DOHH2 (cell line): ENCODE results near the gene TICAM2.

Experiments used
- H3F3A ChIP-seq: fragments of 200-600 bp; sonication (generic), shearing (Covaris generic); 2 replicates; pipeline ENCODE4 v1.6.0; 2016; ENCODE audit warnings: antibody characterized with exemption, mild to moderate bottlenecking; ENCODE audit not compliant: control insufficient read depth, insufficient read depth
- H3K27ac ChIP-seq: fragments of 200-600 bp; sonication (generic); 2 replicates; pipeline ENCODE4 v1.5.1; 2014; ENCODE audit warnings: low read depth, mild to moderate bottlenecking, low read length, moderate library complexity
- H3K27me3 ChIP-seq: fragments of 200-600 bp; sonication (generic); 2 replicates; pipeline ENCODE4 v1.6.1; 2014; ENCODE audit warnings: mild to moderate bottlenecking, low read length, mixed read lengths; ENCODE audit not compliant: control insufficient read depth
- H3K36me3 ChIP-seq: fragments of 200-600 bp; sonication (generic); 2 replicates; pipeline ENCODE4 v1.6.1; 2014; ENCODE audit warnings: mild to moderate bottlenecking, low read length, moderate library complexity, mixed read lengths; ENCODE audit not compliant: control insufficient read depth
- H3K4me1 ChIP-seq: fragments of 200-600 bp; sonication (generic); 2 replicates; pipeline ENCODE4 v1.6.1; 2014; ENCODE audit warnings: mild to moderate bottlenecking, low read length, mixed read lengths; ENCODE audit not compliant: control insufficient read depth
- H3K4me2 ChIP-seq: fragments of 200-600 bp; sonication (generic); 2 replicates; pipeline ENCODE4 v1.6.0; 2014; ENCODE audit warnings: mild to moderate bottlenecking, low read length, moderate library complexity
- H3K4me3 ChIP-seq: fragments of 200-600 bp; sonication (generic); 2 replicates; pipeline ENCODE4 v1.5.1; 2014; ENCODE audit warnings: mild to moderate bottlenecking, low read length, mixed read lengths
- H3K79me2 ChIP-seq: fragments of 200-600 bp; sonication (generic); 2 replicates; pipeline ENCODE4 v1.6.1; 2014; ENCODE audit warnings: mild to moderate bottlenecking, low read length, mixed read lengths; ENCODE audit not compliant: control insufficient read depth
- H3K9me2 ChIP-seq: fragments of 200-600 bp; sonication (generic); replicated peaks from 2 replicates; pipeline ENCODE4 v1.6.1; 2014; ENCODE audit warnings: mild to moderate bottlenecking, low read length, mixed read lengths; ENCODE audit not compliant: control insufficient read depth
- H3K9me3 ChIP-seq: fragments of 200-600 bp; sonication (generic); 2 replicates; pipeline ENCODE4 v1.6.1; 2014; ENCODE audit warnings: antibody characterized with exemption, low read length, mixed read lengths; ENCODE audit not compliant: control insufficient read depth, insufficient read depth
- H4K20me1 ChIP-seq: fragments of 200-600 bp; sonication (generic); 2 replicates; pipeline ENCODE4 v1.6.0; 2014; ENCODE audit warnings: low read depth, mild to moderate bottlenecking, antibody characterized with exemption, low read length, moderate library complexity; ENCODE audit not compliant: control insufficient read depth, insufficient read depth
- EZH2phosphoT487 ChIP-seq: fragments of 200-600 bp; sonication (generic); IDR thresholded peaks from 2 replicates; pipeline ENCODE4 v1.6.1; 2017; ENCODE audit warnings: borderline replicate concordance, mild to moderate bottlenecking, antibody characterized with exemption, low read length, moderate library complexity, mixed read lengths
- TF ChIP-seq, protein P1 (sequence below): fragments of 200-600 bp; sonication (generic); IDR thresholded peaks from one replicate; pipeline ENCODE4 v1.5.1; 2014; ENCODE audit warnings: antibody characterized with exemption, mild to moderate bottlenecking, low read depth, low read length; ENCODE audit not compliant: poor library complexity, severe bottlenecking

Gene TICAM2

DNA sequence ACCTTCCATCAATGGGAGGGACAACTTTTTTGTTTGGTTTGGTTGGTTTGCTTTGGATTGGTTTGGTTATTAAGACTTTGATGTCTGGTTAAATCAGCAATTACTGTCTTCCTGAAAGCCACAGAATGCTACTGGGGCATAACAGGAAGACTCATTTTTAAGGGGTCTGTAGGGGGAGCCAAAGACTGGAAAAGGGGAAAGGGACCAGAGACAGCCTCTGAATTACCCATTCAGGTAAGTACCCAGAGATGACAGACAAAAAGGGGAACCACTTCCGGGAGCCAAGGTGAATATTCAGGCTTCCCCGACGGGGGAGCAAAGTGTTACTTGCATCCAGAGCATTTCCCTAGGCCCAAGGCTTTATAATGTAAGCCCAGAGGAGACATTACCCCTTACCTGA, 53.1 kb downstream of the TICAM2 start:
- peaks cover 19% of the 10 kb centered on the region for H3K9me3 ChIP-seq
- H3K36me3 ChIP-seq: peaks cover 12% of the 10 kb centered on the region
- H3K4me3 ChIP-seq: no peak overlapping the region
- H3K4me1 ChIP-seq: peaks cover 6% of the 10 kb centered on the region
- H3K4me2 ChIP-seq: no peak overlapping the region
- H3K27ac ChIP-seq: no peak overlapping the region
- no peak for TF ChIP-seq EZH2phosphoT487
- TF ChIP-seq, protein P1, sequence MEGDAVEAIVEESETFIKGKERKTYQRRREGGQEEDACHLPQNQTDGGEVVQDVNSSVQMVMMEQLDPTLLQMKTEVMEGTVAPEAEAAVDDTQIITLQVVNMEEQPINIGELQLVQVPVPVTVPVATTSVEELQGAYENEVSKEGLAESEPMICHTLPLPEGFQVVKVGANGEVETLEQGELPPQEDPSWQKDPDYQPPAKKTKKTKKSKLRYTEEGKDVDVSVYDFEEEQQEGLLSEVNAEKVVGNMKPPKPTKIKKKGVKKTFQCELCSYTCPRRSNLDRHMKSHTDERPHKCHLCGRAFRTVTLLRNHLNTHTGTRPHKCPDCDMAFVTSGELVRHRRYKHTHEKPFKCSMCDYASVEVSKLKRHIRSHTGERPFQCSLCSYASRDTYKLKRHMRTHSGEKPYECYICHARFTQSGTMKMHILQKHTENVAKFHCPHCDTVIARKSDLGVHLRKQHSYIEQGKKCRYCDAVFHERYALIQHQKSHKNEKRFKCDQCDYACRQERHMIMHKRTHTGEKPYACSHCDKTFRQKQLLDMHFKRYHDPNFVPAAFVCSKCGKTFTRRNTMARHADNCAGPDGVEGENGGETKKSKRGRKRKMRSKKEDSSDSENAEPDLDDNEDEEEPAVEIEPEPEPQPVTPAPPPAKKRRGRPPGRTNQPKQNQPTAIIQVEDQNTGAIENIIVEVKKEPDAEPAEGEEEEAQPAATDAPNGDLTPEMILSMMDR: peak; percentile 58
- H3K79me2 ChIP-seq: peaks cover 3% of the 10 kb centered on the region
- H3F3A ChIP-seq: peaks cover 2% of the 10 kb centered on the region; the same call in 1 of the 2 replicates
- no peaks in the 10 kb centered on the region for H3K9me2 ChIP-seq
- H4K20me1 ChIP-seq: no peaks in the 10 kb centered on the region
- no peaks in the 10 kb centered on the region for H3K27me3 ChIP-seq

DNA sequence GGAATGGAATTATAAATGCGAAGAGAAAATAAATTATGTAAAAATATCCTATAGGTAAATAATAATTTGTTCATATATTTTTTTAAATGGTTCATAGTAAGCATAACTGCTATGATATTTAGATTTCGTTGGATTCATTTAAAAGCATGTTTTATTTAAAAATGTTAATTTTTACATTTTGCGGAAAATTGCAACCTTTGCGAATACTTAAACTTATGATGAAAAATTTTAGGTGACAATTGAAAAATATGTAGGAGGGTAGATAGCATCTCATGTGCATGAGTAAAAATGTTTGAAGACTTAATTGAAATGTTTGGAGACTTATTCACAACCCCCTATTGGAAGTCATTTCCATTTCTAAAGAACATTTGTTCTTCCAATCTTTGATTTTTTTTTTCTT, 53.6 kb downstream of the TICAM2 start:
- H3K9me3 ChIP-seq: peaks cover 19% of the 10 kb centered on the region
- no peaks in the 10 kb centered on the region for H3K27me3 ChIP-seq
- no peak overlapping the region for H3K4me2 ChIP-seq
- H3K36me3 ChIP-seq: peaks cover 13% of the 10 kb centered on the region
- no peak overlapping the region for H3K4me3 ChIP-seq
- no peaks in the 10 kb centered on the region for H4K20me1 ChIP-seq
- peaks cover 6% of the 10 kb centered on the region for H3K4me1 ChIP-seq
- peaks cover 2% of the 10 kb centered on the region; the same call in 1 of the 2 replicates for H3F3A ChIP-seq
- no peaks in the 10 kb centered on the region for H3K9me2 ChIP-seq
- no peak overlapping the region for H3K27ac ChIP-seq
- peaks cover 8% of the 10 kb centered on the region for H3K79me2 ChIP-seq
- TF ChIP-seq, protein P1: no peak
- TF ChIP-seq EZH2phosphoT487: no peak

DNA sequence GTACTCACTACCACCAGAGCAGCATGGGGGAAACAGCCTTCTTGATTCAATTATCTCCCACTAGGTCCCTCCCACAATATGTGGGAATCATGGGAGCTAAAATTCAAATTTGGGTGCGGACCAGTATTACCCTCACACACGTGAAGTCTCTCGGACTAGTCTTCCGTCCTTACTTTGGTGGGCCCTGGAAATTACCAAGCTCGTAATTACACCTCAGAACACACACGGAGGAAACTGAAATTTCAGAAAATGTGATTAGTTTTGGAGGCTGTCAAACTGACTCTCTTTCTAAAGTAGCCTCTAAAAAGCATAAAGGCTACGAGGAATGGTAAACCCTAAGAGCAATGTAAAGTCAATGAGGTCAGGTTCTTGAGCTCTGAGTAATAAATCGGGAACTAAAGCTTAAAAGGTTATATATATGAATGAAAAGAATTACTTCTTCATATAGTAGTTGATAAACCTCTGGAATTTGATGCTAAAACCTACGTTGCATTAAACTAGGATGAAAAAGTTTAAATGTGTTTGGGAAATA, 56.9 kb downstream of the TICAM2 start:
- H3K36me3 ChIP-seq: peaks cover 44% of the 10 kb centered on the region
- H3K4me2 ChIP-seq: peak overlapping the region; percentile 67
- H3K27ac ChIP-seq: peak overlapping the region; percentile 51
- TF ChIP-seq, protein P1: no peak
- TF ChIP-seq EZH2phosphoT487: no peak
- H4K20me1 ChIP-seq: peaks cover 26% of the 10 kb centered on the region
- H3K4me3 ChIP-seq: peak overlapping the region; percentile 68
- no peaks in the 10 kb centered on the region for H3K9me2 ChIP-seq
- peaks cover 33% of the 10 kb centered on the region for H3K4me1 ChIP-seq
- H3K9me3 ChIP-seq: peaks cover 19% of the 10 kb centered on the region
- peaks cover 41% of the 10 kb centered on the region for H3K79me2 ChIP-seq
- peaks cover 2% of the 10 kb centered on the region; the same call in 1 of the 2 replicates for H3F3A ChIP-seq
- no peaks in the 10 kb centered on the region for H3K27me3 ChIP-seq
